Non-pigmented ciliary epithelial cell (primary cell): ENCODE measurements around the gene SUPT20HL2.
"Not testable (repeated sequence)": the region's sequence is repeated elsewhere in the genome, so short reads cannot be mapped to it uniquely, and the experiment has no call there.

Source experiments
- DNase-seq: peaks from one replicate; pipeline ENCODE4 v3.0.0-alpha.2; 2010; ENCODE audit warnings: low read depth

SUPT20HL2 gene

GRCh38 chrX:24309580-24310374 lies 4.1 kb downstream of the SUPT20HL2 start:
- not testable (repeated sequence) for DNase-seq

DNA sequence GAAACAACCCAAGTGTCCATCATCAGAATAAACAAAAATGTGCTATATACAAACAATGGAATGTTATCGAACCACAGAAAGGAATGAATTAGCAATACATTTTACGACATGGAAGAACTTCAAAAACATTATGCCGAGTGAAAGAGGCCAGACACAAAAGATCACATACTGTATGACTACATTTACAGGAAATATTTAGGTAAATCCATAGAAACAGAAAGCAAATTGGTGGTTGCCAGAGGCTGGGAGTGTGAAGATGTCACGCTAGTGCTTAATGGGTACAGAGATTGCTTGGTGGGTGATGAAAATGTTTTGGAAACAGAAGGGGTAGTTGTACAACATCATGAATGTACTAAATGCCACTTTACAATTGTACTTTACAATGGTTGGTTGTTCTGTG lies 5.1 kb downstream of the SUPT20HL2 start:
- not testable (repeated sequence) for DNase-seq

- DNase-seq, result no peak
These were observed 7.4 kb downstream of the SUPT20HL2 start for GRCh38 chrX:24306440-24306839.

- DNase-seq, result no peak
These were observed 8.0 kb downstream of the SUPT20HL2 start for GRCh38 chrX:24305905-24306304.

DNA sequence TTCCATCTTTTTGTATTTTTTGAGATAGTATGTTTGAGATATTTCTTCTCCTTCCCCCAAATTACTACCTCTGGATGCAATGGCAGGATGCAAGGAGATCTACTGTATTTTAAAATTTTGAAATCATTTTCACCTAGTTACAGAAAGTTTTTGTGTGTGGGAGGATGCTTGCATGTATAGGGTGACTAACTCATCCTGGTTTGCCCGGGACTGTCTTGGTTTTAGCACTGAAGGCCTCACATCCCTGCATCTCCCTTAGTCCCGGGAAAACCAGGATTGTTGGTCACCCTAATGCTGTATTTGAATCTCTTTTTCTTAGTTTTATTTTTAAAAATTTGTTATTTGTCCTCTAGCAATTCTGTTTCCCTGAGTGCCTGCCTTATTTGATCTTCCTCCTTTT lies 12.1 kb downstream of the SUPT20HL2 start:
- DNase-seq, result no peak

GRCh38 chrX:24301060-24301459 lies 12.8 kb downstream of the SUPT20HL2 start:
- DNase-seq, result no peak

- no peak for DNase-seq
These were observed 15.7 kb downstream of the SUPT20HL2 start for GRCh38 chrX:24298191-24298590.

GRCh38 chrX:24294619-24295018 lies 19.2 kb downstream of the SUPT20HL2 start:
- no peak for DNase-seq

DNA sequence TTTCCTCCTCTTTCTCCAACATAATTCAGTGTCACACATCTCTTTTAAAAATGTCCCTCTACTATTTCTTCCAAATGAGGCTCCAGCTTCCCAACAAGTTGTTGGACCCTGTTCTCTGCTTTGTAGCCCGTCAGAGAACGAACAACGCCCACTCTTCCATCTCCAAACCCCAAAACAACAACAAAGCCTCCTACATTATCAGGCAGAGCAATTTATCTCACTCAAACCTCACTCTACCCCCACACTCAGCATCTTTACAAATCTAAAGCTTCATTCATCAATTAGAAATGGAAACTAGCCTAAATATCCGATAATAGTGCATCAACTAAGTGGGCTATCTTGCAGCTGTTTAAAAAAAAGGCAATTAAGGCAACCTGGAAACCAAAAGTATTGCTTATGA lies 20.5 kb downstream of the SUPT20HL2 start:
- DNase-seq, result no peak

- DNase-seq, result no peak
These were observed 21.5 kb downstream of the SUPT20HL2 start for GRCh38 chrX:24292353-24292752.

DNA sequence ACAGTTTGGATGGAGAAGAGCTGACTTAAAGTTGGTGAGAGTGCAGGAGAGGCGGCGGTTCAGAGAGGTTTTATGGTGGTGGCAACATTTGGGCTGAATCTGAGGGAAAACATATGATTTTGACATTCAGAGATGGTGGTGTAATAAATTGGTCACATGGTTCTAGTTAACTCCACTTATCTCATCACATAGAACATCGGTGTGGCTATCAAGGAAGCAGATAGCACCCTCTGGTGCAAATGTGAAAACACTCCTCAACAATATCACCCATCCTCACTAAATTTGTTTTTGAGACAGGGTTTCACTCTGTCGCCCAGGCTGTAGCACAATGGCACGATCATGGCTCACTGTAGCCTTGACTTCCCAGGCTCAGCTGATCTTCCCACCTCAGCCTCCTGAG lies 28.8 kb downstream of the SUPT20HL2 start:
- DNase-seq, result no peak

GRCh38 chrX:24283127-24283794 lies 30.6 kb downstream of the SUPT20HL2 start:
- no peak for DNase-seq

GRCh38 chrX:24282381-24283126 lies 31.3 kb downstream of the SUPT20HL2 start:
- DNase-seq, result no peak

- DNase-seq, result no peak
These were observed 36.5 kb downstream of the SUPT20HL2 start for GRCh38 chrX:24277405-24277804.

- DNase-seq, result no peak
These were observed 37.9 kb downstream of the SUPT20HL2 start for GRCh38 chrX:24276015-24276414.

GRCh38 chrX:24271262-24271661 lies 42.6 kb downstream of the SUPT20HL2 start:
- DNase-seq, result no peak

DNA sequence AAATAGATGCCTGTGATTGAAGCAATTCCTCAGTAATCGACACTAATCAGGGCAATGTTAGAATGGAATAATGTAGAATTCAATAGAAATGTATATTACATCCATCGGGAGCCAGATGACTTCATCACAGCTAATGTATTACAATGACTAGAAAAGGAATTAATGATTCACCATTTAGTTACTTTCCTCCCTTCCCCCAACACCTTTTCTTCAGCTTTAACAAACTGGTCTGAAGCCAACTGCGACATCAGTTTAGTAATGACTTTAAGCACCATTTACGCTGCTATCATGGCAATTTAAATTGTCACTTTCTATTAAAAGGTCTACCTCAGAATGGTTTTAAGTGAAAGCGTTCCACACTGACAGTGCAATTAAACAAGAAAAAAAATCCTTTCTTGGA lies 45.1 kb downstream of the SUPT20HL2 start:
- no peak for DNase-seq

GRCh38 chrX:24266996-24267395 lies 46.9 kb downstream of the SUPT20HL2 start:
- no peak for DNase-seq

DNA sequence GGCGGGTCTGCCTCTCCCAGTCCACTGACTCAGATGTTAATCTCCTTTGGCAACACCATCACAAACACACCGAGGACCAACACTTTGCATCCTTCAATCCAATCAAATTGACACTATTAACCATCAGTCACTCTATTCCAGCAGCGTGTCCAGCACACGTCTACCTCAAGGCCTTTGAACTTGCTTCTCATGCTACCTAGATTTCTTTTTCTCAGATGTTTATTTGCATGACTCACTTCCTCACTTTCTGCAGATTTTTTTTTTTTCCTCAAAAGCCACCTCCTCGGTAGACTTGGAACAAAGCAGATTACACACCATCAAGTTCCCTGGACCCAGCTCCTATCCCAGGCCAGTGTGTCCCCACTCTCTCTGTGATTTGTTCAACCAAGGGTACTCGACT lies 49.5 kb downstream of the SUPT20HL2 start:
- no peak for DNase-seq

- no peak for DNase-seq
These were observed 51.6 kb downstream of the SUPT20HL2 start for GRCh38 chrX:24262309-24262708.
